Endothelial cell of coronary artery (primary cell): ENCODE data around the gene CSH2. TPM values are rescaled to one million over a fixed set of nuclear protein-coding genes. Genes with fewer than 3 reads are reported as not detected.

Source experiments
- total RNA-seq: library from RNA; depleted of rRNA; stranded (reverse); fragments of >200 nt; gene quantifications from 2 replicates; pipeline ENCODE4 v1.2.3, GENCODE V29; 2014

The CSH2 gene
- total RNA-seq: not detected in 2 replicates

GRCh38 chr17:63873577-63873976, at the start of gene CSH2:
CSH2 (minus strand) TSS chr17:63873677; CDS start chr17:63873614, 63 bp downstream.

DNA sequence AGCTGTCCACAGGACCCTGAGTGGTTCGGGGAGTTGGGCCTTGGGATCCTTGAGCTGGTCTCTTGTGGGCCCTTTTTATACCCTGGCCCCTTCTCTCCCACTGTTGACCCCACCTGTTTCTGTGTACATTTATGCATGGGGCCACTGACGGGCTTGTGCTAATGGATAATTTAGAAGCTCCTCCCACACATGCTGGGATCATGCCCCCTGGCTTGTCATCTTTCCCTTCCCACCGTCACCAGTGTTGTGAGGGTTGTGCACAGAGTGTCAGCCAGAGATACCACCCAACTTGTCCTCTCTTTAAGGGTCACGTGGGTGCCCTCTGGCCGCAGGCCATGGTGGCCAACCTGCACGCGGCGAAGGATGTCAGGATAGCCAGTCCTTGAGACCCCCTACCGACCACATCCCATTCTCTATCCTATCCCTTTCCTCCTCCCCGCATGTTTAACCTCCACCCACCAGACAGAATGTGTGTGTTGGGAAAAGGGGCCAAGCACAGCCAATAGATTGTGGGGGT, 45.4 kb upstream of the CSH2 start, which contains the start of gene GH1:
Gene GH1, minus strand, starts transcription at position 51 of the 517 bp plus-strand sequence. CDS start 63 bp downstream, outside the sequence.

GRCh38 chr17:63911041-63911635, 37.7 kb upstream of the CSH2 start, which contains the start of gene CSHL1:
CSHL1 (minus strand) TSS chr17:63911258; CDS start chr17:63911196, 62 bp downstream.

DNA sequence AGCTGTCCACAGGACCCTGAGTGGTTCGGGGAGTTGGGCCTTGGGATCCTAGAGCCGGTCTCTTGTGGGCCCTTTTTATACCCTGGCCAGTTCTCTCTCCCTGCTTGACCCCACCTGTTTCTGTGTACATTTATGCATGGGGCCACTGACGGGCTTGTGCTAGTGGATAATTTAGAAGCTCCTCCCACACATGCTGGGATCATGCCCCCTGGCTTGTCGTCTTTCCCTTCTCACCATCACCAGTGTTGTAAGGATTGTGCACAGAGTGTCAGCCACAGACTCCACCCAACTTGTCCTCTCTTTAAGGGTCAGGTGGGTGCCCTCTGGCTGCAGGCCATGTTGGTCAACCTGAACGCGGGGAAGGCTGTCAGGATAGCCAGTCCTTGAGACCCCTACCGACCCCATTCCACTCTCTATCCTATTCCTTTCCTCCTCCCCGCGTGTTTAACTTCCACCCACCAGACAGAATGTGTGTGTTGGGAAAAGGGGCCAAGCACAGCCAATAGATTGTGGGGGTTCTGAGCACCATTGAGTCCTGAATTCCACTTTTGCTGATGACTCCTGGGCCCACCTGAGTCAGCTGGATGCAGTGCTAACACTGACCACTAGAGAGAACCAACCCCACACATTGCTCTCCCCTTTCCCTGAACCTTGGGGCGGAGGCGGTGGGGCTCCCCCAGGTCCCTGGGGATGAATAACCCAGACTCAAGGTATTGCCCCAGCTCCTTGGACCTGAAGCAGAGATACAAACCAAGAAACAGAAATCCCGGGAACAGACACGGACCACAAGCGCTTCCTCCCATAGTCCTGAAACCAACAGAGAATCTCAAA, 23.3 kb upstream of the CSH2 start, which contains the start of gene CSH1:
Gene CSH1, minus strand, starts transcription at position 51 of the 831 bp plus-strand sequence. CDS start 63 bp downstream, outside the sequence.

DNA sequence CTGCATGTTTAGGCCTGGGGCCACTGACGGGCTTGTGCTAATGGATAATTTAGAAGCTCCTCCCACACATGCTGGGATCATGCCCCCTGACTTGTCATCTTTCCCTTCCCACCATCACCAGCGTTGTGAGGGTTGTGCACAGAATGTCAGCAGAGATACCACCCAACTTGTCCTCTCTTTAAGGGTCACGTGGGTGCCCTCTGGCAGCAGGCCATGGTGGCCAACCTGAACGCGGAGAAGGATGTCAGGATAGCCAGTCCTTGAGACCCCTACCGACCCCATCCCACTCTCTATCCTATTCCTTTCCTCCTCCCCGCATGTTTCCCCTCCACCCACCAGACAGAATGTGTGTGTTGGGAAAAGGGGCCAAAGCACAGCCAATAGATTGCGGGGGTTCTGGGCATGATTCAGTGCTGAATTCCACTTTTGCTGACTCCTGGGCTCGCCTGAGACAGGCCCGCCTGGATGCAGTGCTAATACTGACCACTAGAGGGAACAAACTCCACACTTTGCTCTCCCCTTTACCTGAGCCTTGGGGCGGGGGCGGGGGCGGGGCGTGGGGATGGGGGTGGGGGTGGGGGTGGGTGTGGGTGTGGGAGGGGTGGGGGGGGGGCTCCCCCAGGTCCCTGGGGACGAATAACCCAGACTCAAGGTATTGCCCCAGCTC, 8.6 kb upstream of the CSH2 start, which contains the start of gene GH2:
Gene GH2, minus strand, starts transcription at position 10 of the 667 bp plus-strand sequence. CDS start 143 bp downstream, outside the sequence.

GRCh38 chr17:63842540-63843386, 30.7 kb downstream of the CSH2 start, which contains the start of gene SMARCD2:
SMARCD2 (minus strand) TSS chr17:63842685; CDS start chr17:63842674, 11 bp downstream.

GRCh38 chr17:63827002-63827800, 46.3 kb downstream of the CSH2 start, which contains the start of the genes FTSJ3 and PSMC5:
FTSJ3 (minus strand) TSS chr17:63827663; CDS start chr17:63826902, 761 bp downstream.
PSMC5 (plus strand) TSS chr17:63827431; CDS start chr17:63827491, 60 bp downstream.

Other genes with a start within 250 kb of the CSH2 start
- gene LIMD2, start 173.6 kb downstream of the CSH2 start, total RNA-seq: 13.8 and 24.0 TPM in 2 replicates
- gene STRADA, start 131.9 kb downstream of the CSH2 start, total RNA-seq: 17.2 and 22.3 TPM in 2 replicates
- gene CCDC47, start 100.1 kb downstream of the CSH2 start, total RNA-seq: 87.7 and 117 TPM in 2 replicates
- 65.1 and 80.6 TPM in 2 replicates for gene DDX42, start 99.5 kb downstream of the CSH2 start, total RNA-seq
- gene PSMC5, start 46.2 kb downstream of the CSH2 start, total RNA-seq: 92.1 and 129 TPM in 2 replicates
- gene FTSJ3, start 46.0 kb downstream of the CSH2 start, total RNA-seq: 57.2 and 84.5 TPM in 2 replicates
- gene SMARCD2, start 31.0 kb downstream of the CSH2 start, total RNA-seq: 69.4 and 77.6 TPM in 2 replicates
- not detected in 2 replicates for gene GH2, start 8.3 kb upstream of the CSH2 start, total RNA-seq
- gene CSH1, start 22.9 kb upstream of the CSH2 start, total RNA-seq: not detected in 2 replicates
- gene CSHL1, start 37.6 kb upstream of the CSH2 start, total RNA-seq: not detected in 2 replicates
- not detected in 2 replicates for gene GH1, start 45.2 kb upstream of the CSH2 start, total RNA-seq
- gene CD79B, start 58.7 kb upstream of the CSH2 start, total RNA-seq: 1.1 TPM in 2 replicates
- gene SCN4A, start 99.2 kb upstream of the CSH2 start, total RNA-seq: under 0.01 and 0.09 TPM in 2 replicates
- gene PRR29, start 124.7 kb upstream of the CSH2 start, total RNA-seq: 0.27 and 0.28 TPM in 2 replicates
- gene ICAM2, start 147.0 kb upstream of the CSH2 start, total RNA-seq: 348 and 500 TPM in 2 replicates